IMR-90 (cell line): Measurements from ENCODE around the gene CARTPT. TPM values are rescaled to one million over a fixed set of nuclear protein-coding genes. Genes with fewer than 3 reads are reported as not detected.

ENCODE experiments used
- ATAC-seq: fragments of 200-7000 bp; cut with Tn5 transposase; 2 replicates; pipeline ENCODE4 v1.9.1; 2020; ENCODE audit warnings: low read depth, mild to moderate bottlenecking, moderate library complexity
- BruUV-seq: library from RNA; stranded (reverse); fragments of 400-500 nt; replicated peaks from 2 replicates; lab custom pipeline; 2021; lab: Mats Ljungman, UMichigan
- CTCF ChIA-PET: fragments of 300-600 bp; formaldehyde crosslinking; extraction: SDS; loops from one replicate; lab custom pipeline; 2021; ENCODE audit warnings: antibody characterized with exemption; lab: Yijun Ruan, JAX
- POLR2A ChIA-PET: fragments of 300-600 bp; sonication (Branson Sonifier 250); formaldehyde crosslinking; loops from one replicate; lab custom pipeline; 2022; ENCODE audit warnings: antibody characterized with exemption; ENCODE audit not compliant: unreplicated experiment; lab: Charles Lee
- DNase-seq: peaks from one replicate; pipeline ENCODE4 v3.0.0; 2013
- H2AFZ ChIP-seq: replicated peaks from 2 replicates; pipeline ENCODE3; 2013; ENCODE audit warnings: low read length, mild to moderate bottlenecking; ENCODE audit not compliant: poor library complexity
- H2AK5ac ChIP-seq: 2 replicates; pipeline ENCODE4 v1.6.1; 2013; ENCODE audit warnings: low read depth, low read length, inconsistent platforms
- H2AK9ac ChIP-seq: replicated peaks from 2 replicates; pipeline ENCODE3; 2013; ENCODE audit warnings: mild to moderate bottlenecking, low read depth, low read length, moderate library complexity; ENCODE audit not compliant: poor library complexity
- H2BK120ac ChIP-seq: 2 replicates; pipeline ENCODE4 v1.6.1; 2013; ENCODE audit warnings: low read depth, low read length, inconsistent platforms
- H2BK15ac ChIP-seq: 3 replicates; pipeline ENCODE4 v1.6.1; 2013; ENCODE audit warnings: low read depth, low read length, inconsistent platforms
- H2BK20ac ChIP-seq: 2 replicates; pipeline ENCODE4 v1.6.1; 2013; ENCODE audit warnings: low read depth, mild to moderate bottlenecking, inconsistent platforms, low read length, moderate library complexity
- H2BK5ac ChIP-seq: 2 replicates; pipeline ENCODE4 v1.6.1; 2013; ENCODE audit warnings: mild to moderate bottlenecking, low read depth, low read length, inconsistent platforms; ENCODE audit not compliant: poor library complexity, severe bottlenecking
- H3K14ac ChIP-seq: replicated peaks from 2 replicates; pipeline ENCODE4 v1.6.1; 2013; ENCODE audit warnings: low read depth, low read length, inconsistent platforms
- H3K18ac ChIP-seq: 2 replicates; pipeline ENCODE4 v1.6.1; 2013; ENCODE audit warnings: low read depth, low read length, control low read depth
- H3K23ac ChIP-seq: 2 replicates; pipeline ENCODE4 v1.6.1; 2013; ENCODE audit warnings: low read depth, low read length, inconsistent platforms
- H3K27ac ChIP-seq: 2 replicates; pipeline ENCODE4 v1.5.1; 2013; ENCODE audit warnings: mild to moderate bottlenecking, control low read depth, low read length; ENCODE audit not compliant: insufficient read depth
- H3K27me3 ChIP-seq: 2 replicates; pipeline ENCODE4 v1.6.1; 2013; ENCODE audit warnings: low read length; ENCODE audit not compliant: control insufficient read depth, insufficient read depth
- H3K36me3 ChIP-seq: 2 replicates; pipeline ENCODE4 v1.6.1; 2013; ENCODE audit warnings: low read length, mixed read lengths; ENCODE audit not compliant: control insufficient read depth, insufficient read depth
- H3K4ac ChIP-seq: 2 replicates; pipeline ENCODE4 v1.6.1; 2013; ENCODE audit warnings: low read depth, low read length, inconsistent platforms
- H3K4me1 ChIP-seq: 2 replicates; pipeline ENCODE4 v1.6.1; 2013; ENCODE audit warnings: low read length, mixed read lengths; ENCODE audit not compliant: control insufficient read depth, insufficient read depth
- H3K4me2 ChIP-seq: 2 replicates; pipeline ENCODE4 v1.6.1; 2013; ENCODE audit warnings: low read depth, mild to moderate bottlenecking, control low read depth, low read length, moderate library complexity
- H3K4me3 ChIP-seq: 2 replicates; pipeline ENCODE4 v1.5.1; 2013; ENCODE audit warnings: low read depth, mild to moderate bottlenecking, control low read depth, low read length, moderate library complexity; ENCODE audit not compliant: insufficient read depth
- H3K56ac ChIP-seq: 2 replicates; pipeline ENCODE4 v1.6.1; 2013; ENCODE audit warnings: low read length, inconsistent platforms; ENCODE audit not compliant: insufficient read depth; ENCODE audit errors: extremely low read depth
- H3K79me1 ChIP-seq, 2 experiments: 2 replicates each; pipeline ENCODE4 v1.6.1; 2013; ENCODE audit warnings: low read length in 2 of 2, inconsistent platforms in 1 of 2, low read depth in 1 of 2
- H3K9ac ChIP-seq: 2 replicates; pipeline ENCODE4 v1.6.1; 2013; ENCODE audit warnings: low read depth, low read length, control low read depth
- H3K9me1 ChIP-seq: 2 replicates; pipeline ENCODE4 v1.6.1; 2013; ENCODE audit warnings: low read length, inconsistent platforms; ENCODE audit not compliant: insufficient read depth
- H3K9me3 ChIP-seq: 2 replicates; pipeline ENCODE4 v1.6.1; 2013; ENCODE audit warnings: low read length; ENCODE audit not compliant: control insufficient read depth, insufficient read depth
- H4K20me1 ChIP-seq: 2 replicates; pipeline ENCODE4 v1.6.1; 2013; ENCODE audit warnings: low read length, inconsistent platforms; ENCODE audit not compliant: insufficient read depth
- H4K5ac ChIP-seq: 2 replicates; pipeline ENCODE4 v1.6.1; 2013; ENCODE audit warnings: mild to moderate bottlenecking, low read depth, low read length, control low read depth
- H4K8ac ChIP-seq, 2 experiments: 2 replicates each; pipeline ENCODE4 v1.6.1; 2013; ENCODE audit warnings: low read depth in 2 of 2, low read length in 2 of 2, control low read depth in 1 of 2, inconsistent platforms in 1 of 2
- H4K91ac ChIP-seq: 2 replicates; pipeline ENCODE4 v1.6.1; 2013; ENCODE audit warnings: low read depth, low read length, inconsistent platforms; ENCODE audit not compliant: insufficient read depth
- CTCF ChIP-seq: conservative IDR thresholded peaks from 2 replicates; pipeline ENCODE4 v1.5.1; 2012; ENCODE audit warnings: mild to moderate bottlenecking, low read depth, low read length, improper control_type of control experiment
- ELK1 ChIP-seq: fragments of 150-350 bp; IDR thresholded peaks from 2 replicates; pipeline ENCODE4 v1.6.1; 2016; ENCODE audit warnings: low read depth, mild to moderate bottlenecking, low read length, moderate library complexity, borderline replicate concordance
- MAFK ChIP-seq: IDR thresholded peaks from 2 replicates; pipeline ENCODE4 v1.6.1; 2012; ENCODE audit warnings: low read depth, low read length, improper control_type of control experiment
- MXI1 ChIP-seq: IDR thresholded peaks from 2 replicates; pipeline ENCODE4 v1.6.1; 2012; ENCODE audit warnings: low read depth, mild to moderate bottlenecking, low read length, moderate library complexity, borderline replicate concordance
- NFE2L2 ChIP-seq: fragments of 150-350 bp; IDR thresholded peaks from 2 replicates; pipeline ENCODE4 v1.6.1; 2016; ENCODE audit warnings: low read depth, mild to moderate bottlenecking, low read length
- RAD21 ChIP-seq: IDR thresholded peaks from 2 replicates; pipeline ENCODE4 v1.6.1; 2012; ENCODE audit warnings: low read length, improper control_type of control experiment
- RFX5 ChIP-seq: IDR thresholded peaks from 2 replicates; pipeline ENCODE4 v1.8.0; 2012; ENCODE audit warnings: low read depth, mild to moderate bottlenecking, low read length, moderate library complexity
- dilution Hi-C: fragments of 300-500 bp; cut with HindIII; formaldehyde crosslinking; loops from one replicate; pipeline ENCODE4 v1.14.3; 2018; ENCODE audit warnings: low sequenced_read_pairs; ENCODE audit not compliant: unreplicated experiment
- in situ Hi-C: fragments of 300-500 bp; cut with MboI; formaldehyde crosslinking; loops from 3 replicates; pipeline ENCODE4 v1.14.3; 2019; ENCODE audit warnings: low sequenced_read_pairs, inconsistent platforms, mixed read lengths
- intact Hi-C: fragments of 100-400 bp; cut with micrococcal nuclease; formaldehyde crosslinking; loops from 2 replicates; pipeline ENCODE4 v1.10.0; 2022
- polyA plus RNA-seq, 3 experiments: library from polyadenylated mRNA; depleted of rRNA; stranded (reverse); fragments of >200 nt; gene quantifications; 2 replicates each; pipeline ENCODE4 v1.2.3, GENCODE V29; 2012; ENCODE audit warnings: low replicate concordance in 1 of 3
- total RNA-seq: library from RNA; depleted of rRNA; stranded (reverse); fragments of >200 nt; gene quantifications from 2 replicates; pipeline ENCODE4 v1.2.3, GENCODE V29; 2012

The CARTPT gene
- total and polyA plus RNA-seq, 2 of the 4 experiments (the other 2 are of a cell fraction) = not detected

- DNase-seq = no peak
- Histone ChIP-seq H4K20me1 (no peaks in the 10 kb centered on the region), H4K91ac (no peak overlapping the region), H3K9ac (no peak overlapping the region), H4K5ac (no peak overlapping the region), H3K27ac (no peak overlapping the region), H3K14ac (no peak overlapping the region), H3K27me3 (peaks cover 18% of the 10 kb centered on the region), H3K18ac (no peak overlapping the region), H2BK15ac (no peak overlapping the region), H3K36me3 (no peaks in the 10 kb centered on the region), H3K4me1 (no peaks in the 10 kb centered on the region), H3K9me1 (no peaks in the 10 kb centered on the region), H3K4me2 (no peak overlapping the region), H3K9me3 (no peaks in the 10 kb centered on the region), H2AFZ (no peak overlapping the region), H3K23ac (no peak overlapping the region), H2BK120ac (no peak overlapping the region), H2AK5ac (no peak overlapping the region), H4K8ac (no peak overlapping the region), H2BK5ac (no peak overlapping the region), H3K79me1 (no peaks in the 10 kb centered on the region), H3K4ac (no peak overlapping the region), H2AK9ac (no peak overlapping the region), H3K56ac (no peak overlapping the region), H3K4me3 (no peak overlapping the region), H2BK20ac (no peak overlapping the region)
- intact Hi-C loops (no loop called here), in situ Hi-C loops (loop anchor here (25.0 kb wide), 1 partner anchor 107 kb away; no protein-coding TSS in a partner anchor), dilution Hi-C loops (no loop called here)
- ATAC-seq = no peak
- no peak for TF ChIP-seq ELK1
- no peak for TF ChIP-seq CTCF
- TF ChIP-seq MAFK = no peak
- no peak for TF ChIP-seq RAD21
- TF ChIP-seq NFE2L2 = no peak
- no peak for TF ChIP-seq RFX5
- no peak for TF ChIP-seq MXI1
- CTCF ChIA-PET = no interaction called here
- POLR2A ChIA-PET = no interaction called here
- BruUV-seq = no TSS peak
Measured at GRCh38 chr5:71769287-71769686, 50.2 kb downstream of the CARTPT start.
